Measurements from ENCODE around the gene CEP41. TPM values are rescaled to one million over a fixed set of nuclear protein-coding genes. Genes with fewer than 3 reads are reported as not detected.

Gene CEP41
- total RNA-seq, 1 donor from 2014 or later, result 11.3 TPM

GRCh38 chr7:130432886-130433285 lies 7.9 kb downstream of the CEP41 start:
- no peak for DNase-seq
- Histone ChIP-seq H3K27me3 (no peaks in the 10 kb centered on the region), H3K9me3 (no peaks in the 10 kb centered on the region), H3K4me3 (no peak overlapping the region), H3K36me3 (no peaks in the 10 kb centered on the region), H3K4me1 (peaks cover 26% of the 10 kb centered on the region), H3K27ac (peak overlapping the region; percentile 4)
- peak; percentile 17 for ATAC-seq
- intact Hi-C loops (cut with DNase I), result no loop called here
- no peak for TF ChIP-seq CTCF (IDR thresholded peaks at IDR 0.05)

DNA sequence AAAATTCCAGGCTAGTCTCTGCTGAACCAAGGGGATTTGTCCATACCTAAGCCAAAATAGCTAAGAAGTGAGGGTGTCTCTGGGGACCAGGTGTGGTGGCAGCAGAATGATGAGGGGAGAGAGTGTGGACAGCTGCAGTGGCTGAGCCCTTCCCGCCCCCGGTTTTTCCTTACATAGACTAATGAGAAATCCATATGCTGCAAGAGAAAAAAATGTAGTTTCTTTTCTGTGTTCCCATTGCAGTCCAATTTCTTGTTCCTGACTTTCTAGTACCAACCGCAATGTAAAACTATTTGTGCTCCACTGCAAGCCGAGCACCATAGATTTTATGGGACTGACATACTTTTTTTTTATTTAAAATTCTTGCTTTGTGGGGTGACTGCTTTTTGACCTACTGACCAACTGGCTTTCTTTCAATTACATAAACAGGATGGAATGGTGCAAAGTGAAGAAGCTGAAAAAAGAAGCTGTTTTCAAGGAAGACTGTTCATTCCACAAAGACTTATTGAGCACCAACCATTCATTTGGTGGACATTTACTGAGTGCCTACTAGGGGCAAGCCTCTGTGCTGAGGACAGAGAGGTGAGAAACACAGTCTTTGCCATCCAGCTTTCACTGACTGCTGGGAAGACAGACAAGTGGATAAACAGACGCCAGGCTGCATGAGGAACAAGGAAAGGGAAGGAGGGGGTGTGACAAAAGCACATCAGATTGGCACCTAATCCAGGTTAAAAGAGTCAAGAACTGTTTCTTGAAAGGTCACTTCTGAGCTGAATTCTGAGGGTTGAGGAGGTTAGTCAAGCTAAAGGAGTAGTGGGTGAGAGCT lies 9.8 kb downstream of the CEP41 start:
- no peaks in the 10 kb centered on the region for H3K36me3 ChIP-seq
- no peak for TF ChIP-seq CTCF (IDR thresholded peaks at IDR 0.05)
- H3K27ac ChIP-seq, result peak overlapping the region; percentile 51
- intact Hi-C loops (cut with DNase I), result no loop called here
- H3K4me3 ChIP-seq, result peak overlapping the region; percentile 4
- ATAC-seq (no peak), DNase-seq (no peak)
- H3K4me1 ChIP-seq, result peaks cover 26% of the 10 kb centered on the region
- H3K27me3 ChIP-seq, result no peaks in the 10 kb centered on the region
- H3K9me3 ChIP-seq, result no peaks in the 10 kb centered on the region

GRCh38 chr7:130430115-130430514 lies 10.7 kb downstream of the CEP41 start:
- H3K27me3 ChIP-seq, result no peaks in the 10 kb centered on the region
- H3K27ac ChIP-seq, result peak overlapping the region; percentile 51
- no peak overlapping the region for H3K4me3 ChIP-seq
- no peaks in the 10 kb centered on the region for H3K9me3 ChIP-seq
- ATAC-seq, result no peak
- peaks cover 26% of the 10 kb centered on the region for H3K4me1 ChIP-seq
- intact Hi-C loops (cut with DNase I), result no loop called here
- no peak for TF ChIP-seq CTCF (IDR thresholded peaks at IDR 0.05)
- no peaks in the 10 kb centered on the region for H3K36me3 ChIP-seq
- DNase-seq, result no peak

- Histone ChIP-seq H3K4me3 (no peak overlapping the region), H3K9me3 (no peaks in the 10 kb centered on the region), H3K36me3 (no peaks in the 10 kb centered on the region), H3K27ac (no peak overlapping the region), H3K27me3 (no peaks in the 10 kb centered on the region), H3K4me1 (peaks cover 26% of the 10 kb centered on the region)
- intact Hi-C loops (cut with DNase I), result no loop called here
- DNase-seq, result no peak
- no peak for TF ChIP-seq CTCF (IDR thresholded peaks at IDR 0.05)
- no peak for ATAC-seq
Measured at GRCh38 chr7:130429019-130429418, 11.8 kb downstream of the CEP41 start.

GRCh38 chr7:130426564-130426963 lies 14.3 kb downstream of the CEP41 start:
- intact Hi-C loops (cut with DNase I), result no loop called here
- H3K9me3 ChIP-seq, result no peaks in the 10 kb centered on the region
- H3K4me1 ChIP-seq, result peaks cover 13% of the 10 kb centered on the region
- H3K27me3 ChIP-seq, result no peaks in the 10 kb centered on the region
- no peaks in the 10 kb centered on the region for H3K36me3 ChIP-seq
- TF ChIP-seq CTCF (IDR thresholded peaks at IDR 0.05), result no peak
- no peak overlapping the region for H3K4me3 ChIP-seq
- DNase-seq (no peak), ATAC-seq (no peak)
- H3K27ac ChIP-seq, result no peak overlapping the region
